NCI-H128 (cell line): ENCODE results near the gene ITGB8.
"Not testable (repeated sequence)": the region's sequence is repeated elsewhere in the genome, so short reads cannot be mapped to it uniquely, and the experiment has no call there.

ENCODE experiments used
- DNase-seq: peaks from one replicate; lab custom pipeline; 2025; ENCODE audit not compliant: unreplicated experiment; lab: John Stamatoyannopoulos, UW

Gene ITGB8

GRCh38 chr7:20364571-20365196 lies 34.0 kb downstream of the ITGB8 start:
- no peak for DNase-seq

GRCh38 chr7:20365486-20365885 lies 34.8 kb downstream of the ITGB8 start:
- DNase-seq, result no peak

DNA sequence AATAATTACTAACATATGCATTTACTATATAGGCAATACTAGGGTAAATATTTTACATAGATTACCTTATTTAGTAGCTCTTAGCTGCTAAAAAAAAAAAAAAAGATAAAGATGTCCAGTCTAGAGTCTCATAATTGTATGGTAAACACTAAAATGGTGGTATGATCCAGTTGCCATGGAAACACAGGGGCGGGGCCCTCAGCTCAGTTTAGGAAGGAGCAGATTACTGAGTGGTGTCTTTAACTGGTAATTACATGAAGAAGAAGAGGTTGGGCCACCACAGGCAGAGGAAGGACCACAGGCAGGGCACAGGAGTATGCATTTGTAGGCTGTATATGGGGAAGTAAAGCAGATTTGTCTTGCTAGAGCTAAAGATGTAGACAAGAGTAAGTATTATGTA lies 43.7 kb downstream of the ITGB8 start:
- no peak for DNase-seq

DNA sequence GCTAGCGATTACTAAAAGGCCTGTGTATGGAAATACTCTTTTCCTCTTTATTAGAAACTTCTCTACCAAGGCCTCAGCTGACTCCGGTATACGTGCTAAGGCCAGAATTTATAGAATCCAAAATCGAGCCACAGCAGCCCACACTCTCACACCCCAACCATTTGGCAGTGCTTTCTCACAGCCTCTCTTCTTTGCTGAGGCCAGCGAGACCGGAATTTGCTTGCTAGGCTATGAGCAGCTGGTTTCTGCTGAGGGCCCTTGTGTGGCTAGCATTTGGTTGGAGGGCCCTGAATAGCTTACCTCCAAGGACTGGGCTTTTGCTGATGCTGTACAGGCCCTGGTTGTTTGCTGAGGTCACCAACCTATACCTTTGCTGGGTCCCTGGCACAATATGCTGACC lies 46.1 kb downstream of the ITGB8 start:
- no peak for DNase-seq

- DNase-seq, result no peak
Observed at GRCh38 chr7:20381406-20382034, 50.8 kb downstream of the ITGB8 start.

GRCh38 chr7:20383351-20383750 lies 52.7 kb downstream of the ITGB8 start:
- DNase-seq, result no peak

- DNase-seq, result no peak
Observed at GRCh38 chr7:20385126-20385525, 54.4 kb downstream of the ITGB8 start.

- no peak for DNase-seq
Observed at GRCh38 chr7:20388084-20388483, 57.4 kb downstream of the ITGB8 start.

GRCh38 chr7:20389192-20389591 lies 58.5 kb downstream of the ITGB8 start:
- not testable (repeated sequence) for DNase-seq

GRCh38 chr7:20393021-20393610 lies 62.4 kb downstream of the ITGB8 start:
- DNase-seq, result no peak

- no peak for DNase-seq
Observed at GRCh38 chr7:20393616-20394015, 62.9 kb downstream of the ITGB8 start.

GRCh38 chr7:20394284-20394683 lies 63.6 kb downstream of the ITGB8 start:
- DNase-seq, result no peak

DNA sequence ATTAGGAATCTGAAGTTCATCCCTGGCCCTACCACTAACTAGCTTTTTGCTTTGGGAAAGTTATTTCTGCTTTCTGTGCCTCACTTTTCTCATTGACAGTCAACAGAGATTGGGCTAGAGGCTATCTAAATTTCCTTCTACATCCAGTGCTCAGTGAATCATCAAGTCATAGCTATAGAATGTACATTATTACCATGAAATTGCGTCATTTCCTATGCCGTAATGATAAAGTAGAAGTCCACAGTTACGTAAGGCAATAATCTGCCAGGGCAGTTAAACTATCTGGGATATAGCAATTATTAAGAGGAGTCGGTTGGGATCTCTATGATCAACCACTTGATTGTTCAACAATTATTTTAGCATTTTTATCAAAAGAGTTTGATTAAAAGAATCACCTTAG lies 64.4 kb downstream of the ITGB8 start:
- no peak for DNase-seq

- no peak for DNase-seq
Observed at GRCh38 chr7:20395511-20395910, 64.8 kb downstream of the ITGB8 start.

- DNase-seq, result no peak
Observed at GRCh38 chr7:20399521-20399920, 68.8 kb downstream of the ITGB8 start.

DNA sequence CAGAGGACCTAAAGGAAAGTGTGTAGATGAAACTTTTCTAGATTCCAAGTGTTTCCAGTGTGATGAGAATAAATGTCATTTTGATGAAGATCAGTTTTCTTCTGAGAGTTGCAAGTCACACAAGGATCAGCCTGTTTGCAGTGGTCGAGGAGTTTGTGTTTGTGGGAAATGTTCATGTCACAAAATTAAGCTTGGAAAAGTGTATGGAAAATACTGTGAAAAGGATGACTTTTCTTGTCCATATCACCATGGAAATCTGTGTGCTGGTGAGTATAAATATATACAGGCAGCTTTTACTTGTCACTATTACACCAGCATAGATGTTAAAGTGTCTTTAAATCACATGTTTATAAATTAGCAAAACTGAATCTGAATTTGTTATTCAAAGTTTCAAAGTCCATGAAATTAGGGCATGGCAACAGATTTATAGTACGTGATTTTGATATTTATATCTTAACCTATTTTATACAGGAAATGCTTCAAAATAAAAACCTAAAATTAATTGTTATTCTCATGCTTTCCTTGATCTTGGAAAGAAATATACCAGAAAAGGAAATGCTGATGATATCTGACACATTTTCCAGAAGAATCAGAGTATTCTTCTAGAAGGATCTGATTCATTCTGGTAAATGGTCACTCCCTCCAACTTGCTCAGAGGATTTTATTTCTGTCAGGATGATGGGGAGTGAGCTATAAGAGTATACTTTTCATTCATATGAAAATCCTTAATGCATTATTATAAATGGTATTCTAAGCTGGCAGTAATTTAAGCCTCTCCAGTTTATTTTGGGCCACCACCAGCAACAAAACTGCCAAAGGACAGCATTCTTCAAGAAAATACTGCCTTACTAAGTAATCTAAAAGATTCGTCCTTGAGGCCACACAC lies 71.4 kb downstream of the ITGB8 start:
- no peak for DNase-seq

- no peak for DNase-seq
Observed at GRCh38 chr7:20402747-20403230, 72.1 kb downstream of the ITGB8 start.

GRCh38 chr7:20403331-20403730 lies 72.6 kb downstream of the ITGB8 start:
- no peak for DNase-seq

DNA sequence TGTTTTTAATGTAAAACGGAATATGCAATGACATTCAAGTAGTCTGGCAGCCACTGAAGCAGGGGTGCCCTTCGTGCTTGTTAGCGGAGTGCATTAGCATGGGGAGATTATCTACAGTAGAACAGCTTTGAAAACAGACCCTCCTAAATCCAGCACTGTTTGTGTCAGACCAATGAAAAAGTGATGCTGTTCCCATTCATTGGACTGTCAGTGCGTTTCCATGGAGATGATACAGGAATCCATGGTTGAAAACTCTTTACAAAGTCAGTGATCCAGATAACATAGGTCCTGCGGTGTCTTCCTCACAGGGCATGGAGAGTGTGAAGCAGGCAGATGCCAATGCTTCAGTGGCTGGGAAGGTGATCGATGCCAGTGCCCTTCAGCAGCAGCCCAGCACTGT lies 73.6 kb downstream of the ITGB8 start:
- DNase-seq, result no peak

DNA sequence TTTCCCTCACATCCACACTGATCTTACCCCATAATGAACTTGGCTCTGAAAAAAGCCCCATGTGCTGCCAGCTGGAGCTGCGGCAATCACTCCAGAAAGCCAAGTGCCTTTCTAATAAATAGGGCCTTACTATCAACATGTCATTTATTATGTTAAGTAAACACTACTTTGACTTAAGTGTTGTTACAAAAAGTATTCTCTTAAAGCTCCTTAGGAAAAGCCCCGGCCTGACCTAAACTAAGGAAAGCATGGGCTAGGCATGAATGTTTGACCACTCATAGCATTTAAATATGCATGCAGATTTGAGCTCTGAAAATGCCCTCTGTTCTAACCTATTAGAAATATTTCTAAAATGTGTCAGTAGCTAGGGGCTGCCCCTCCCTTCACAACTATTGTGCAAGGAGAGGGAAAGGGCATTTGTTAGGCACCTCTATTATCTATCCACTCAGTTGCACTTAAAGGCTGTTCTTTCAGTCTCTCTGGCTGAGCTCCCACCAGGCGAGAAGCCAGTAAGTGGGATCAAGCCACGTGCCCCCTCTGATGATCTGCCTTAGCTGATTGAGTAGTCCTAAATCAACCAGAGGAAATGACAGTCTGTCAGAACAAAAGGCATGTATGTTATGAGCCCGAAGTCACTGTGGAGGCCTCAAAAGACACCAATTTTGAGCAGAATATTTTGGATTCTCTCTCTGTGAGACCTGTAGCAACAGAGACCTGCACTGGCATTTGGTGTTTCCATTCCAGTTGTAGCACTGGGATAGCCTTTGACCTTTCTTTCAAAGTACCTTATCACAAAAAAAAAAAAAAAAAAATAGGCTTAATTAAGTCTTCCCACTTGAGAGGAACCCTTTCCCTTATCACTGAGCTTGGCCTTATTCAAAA lies 77.1 kb downstream of the ITGB8 start:
- DNase-seq, result peak; percentile 76

DNA sequence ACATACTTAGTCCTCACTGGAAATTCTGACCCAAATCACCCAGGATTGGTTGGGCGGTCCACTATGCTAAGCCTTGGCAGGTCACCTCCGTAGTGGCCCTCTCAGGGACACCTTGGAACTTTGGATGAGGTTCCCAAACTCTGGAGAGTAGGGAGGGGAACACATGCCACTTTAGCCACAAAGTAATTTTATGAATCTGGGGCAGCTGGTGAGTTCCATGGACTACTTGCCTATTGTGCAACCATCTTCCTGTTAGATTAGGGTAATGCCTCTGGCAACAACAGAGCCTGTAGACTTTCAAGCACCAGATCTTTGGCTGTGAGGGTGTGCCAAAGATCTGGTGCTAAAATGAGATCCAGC lies 77.7 kb downstream of the ITGB8 start:
- DNase-seq, result no peak
